Upper lobe of right lung (tissue), 1 donor: ENCODE results near the gene ABCB11. TPM values are rescaled to one million over a fixed set of nuclear protein-coding genes. Genes with fewer than 3 reads are reported as not detected.

Source experiments
- ATAC-seq: fragments of 200-7000 bp; cut with Tn5 transposase; one replicate; pipeline ENCODE4 v1.9.1; 2020; ENCODE audit warnings: mild to moderate bottlenecking, moderate library complexity
- DNase-seq: peaks from one replicate; pipeline ENCODE4 v3.0.0-alpha.2; 2020
- H3K27ac ChIP-seq: fragments of 200-600 bp; one replicate; pipeline ENCODE4 v1.8.0; 2022
- H3K27me3 ChIP-seq: fragments of 200-600 bp; one replicate; pipeline ENCODE4 v1.8.0; 2022; ENCODE audit warnings: mild to moderate bottlenecking
- H3K36me3 ChIP-seq: fragments of 200-600 bp; one replicate; pipeline ENCODE4 v1.8.0; 2022
- H3K4me1 ChIP-seq: fragments of 200-600 bp; one replicate; pipeline ENCODE4 v1.8.0; 2022
- H3K4me3 ChIP-seq: fragments of 200-600 bp; one replicate; pipeline ENCODE4 v1.8.0; 2022; ENCODE audit warnings: mild to moderate bottlenecking
- H3K9me3 ChIP-seq: fragments of 200-600 bp; one replicate; pipeline ENCODE4 v1.8.0; 2022
- CTCF ChIP-seq: fragments of 200-600 bp; IDR thresholded peaks from one replicate; pipeline ENCODE4 v1.8.0; 2022; ENCODE audit warnings: antibody characterized with exemption
- intact Hi-C: fragments of 100-400 bp; cut with DNase I; formaldehyde crosslinking; loops from one replicate; pipeline ENCODE4 v1.11.0; 2022
- total RNA-seq: library from RNA; stranded (reverse); fragmentation: NEBNext Ultra II Directional; extraction: Animal tissue kit (Norgen Biotek cat#: 25700); gene quantifications from one replicate; pipeline ENCODE4 v1.2.1, GENCODE V29; 2021
- donor health status: DM: no; HTN: yes; CAD: no; lungs with severe emphysema.

Gene ABCB11
- total RNA-seq, 1 donor from 2014 or later: 0.06 TPM

- no peak for DNase-seq
- no peak overlapping the region for H3K4me3 ChIP-seq
- H3K36me3 ChIP-seq: no peaks in the 10 kb centered on the region
- no peaks in the 10 kb centered on the region for H3K27me3 ChIP-seq
- H3K9me3 ChIP-seq: no peaks in the 10 kb centered on the region
- no peak overlapping the region for H3K27ac ChIP-seq
- ATAC-seq: no peak
- no peak for TF ChIP-seq CTCF
- H3K4me1 ChIP-seq: no peaks in the 10 kb centered on the region
- intact Hi-C loops: no loop called here
These were observed 33.3 kb downstream of the ABCB11 start for GRCh38 chr2:168997794-168998193.

GRCh38 chr2:168997118-168997521, 34.0 kb downstream of the ABCB11 start:
- ATAC-seq: no peak
- no peak for TF ChIP-seq CTCF
- no peaks in the 10 kb centered on the region for H3K4me1 ChIP-seq
- no peak overlapping the region for H3K4me3 ChIP-seq
- no peaks in the 10 kb centered on the region for H3K9me3 ChIP-seq
- intact Hi-C loops: no loop called here
- no peaks in the 10 kb centered on the region for H3K27me3 ChIP-seq
- DNase-seq: no peak
- H3K36me3 ChIP-seq: no peaks in the 10 kb centered on the region
- no peak overlapping the region for H3K27ac ChIP-seq

- no peaks in the 10 kb centered on the region for H3K36me3 ChIP-seq
- H3K9me3 ChIP-seq: no peaks in the 10 kb centered on the region
- DNase-seq: no peak
- H3K4me3 ChIP-seq: no peak overlapping the region
- no peaks in the 10 kb centered on the region for H3K27me3 ChIP-seq
- intact Hi-C loops: no loop called here
- no peaks in the 10 kb centered on the region for H3K4me1 ChIP-seq
- no peak for ATAC-seq
- H3K27ac ChIP-seq: no peak overlapping the region
- no peak for TF ChIP-seq CTCF
These were observed 35.4 kb downstream of the ABCB11 start for GRCh38 chr2:168995744-168996143.

- H3K4me1 ChIP-seq: no peaks in the 10 kb centered on the region
- no peaks in the 10 kb centered on the region for H3K36me3 ChIP-seq
- no peak for ATAC-seq
- H3K27me3 ChIP-seq: no peaks in the 10 kb centered on the region
- intact Hi-C loops: no loop called here
- no peaks in the 10 kb centered on the region for H3K9me3 ChIP-seq
- no peak for TF ChIP-seq CTCF
- DNase-seq: no peak
- H3K4me3 ChIP-seq: no peak overlapping the region
- no peak overlapping the region for H3K27ac ChIP-seq
These were observed 37.6 kb downstream of the ABCB11 start for GRCh38 chr2:168993538-168993937.

GRCh38 chr2:168992591-168993349, 38.4 kb downstream of the ABCB11 start:
- H3K4me1 ChIP-seq: no peaks in the 10 kb centered on the region
- intact Hi-C loops: no loop called here
- H3K27ac ChIP-seq: no peak overlapping the region
- peak; percentile 65 for ATAC-seq
- H3K36me3 ChIP-seq: no peaks in the 10 kb centered on the region
- H3K4me3 ChIP-seq: no peak overlapping the region
- no peak for DNase-seq
- no peaks in the 10 kb centered on the region for H3K9me3 ChIP-seq
- H3K27me3 ChIP-seq: no peaks in the 10 kb centered on the region
- no peak for TF ChIP-seq CTCF
